Vagina (tissue), 2 donors: Measurements from ENCODE around the gene RPS19BP1. TPM values are rescaled to one million over a fixed set of nuclear protein-coding genes. Genes with fewer than 3 reads are reported as not detected.

Source experiments
- DNase-seq, 2 donors: peaks; one replicate each; pipeline ENCODE4 v3.0.0-alpha.2; 2017; ENCODE audit errors: extremely low spot score in 2 of 2
- H3K27ac ChIP-seq: fragments of 200-600 bp; sonication (generic); one replicate; pipeline ENCODE4 v1.5.1; 2019
- H3K27me3 ChIP-seq: fragments of 200-600 bp; sonication (generic); one replicate; pipeline ENCODE4 v1.5.1; 2019
- H3K36me3 ChIP-seq, 2 donors: fragments of 200-600 bp; sonication (generic); one replicate each; pipeline ENCODE4 v1.5.1; 2017 to 2019
- H3K4me1 ChIP-seq: fragments of 200-600 bp; sonication (generic); one replicate; pipeline ENCODE4 v1.5.1; 2019
- H3K4me3 ChIP-seq, 2 donors: fragments of 200-600 bp; sonication (generic); 1 replicate in 1 of 2; 2 replicates in 1 of 2; pipeline ENCODE4 v1.5.1; 2016 to 2019
- H3K9me3 ChIP-seq: fragments of 200-600 bp; sonication (generic); one replicate; pipeline ENCODE4 v1.5.1; 2019
- POLR2A ChIP-seq, 2 donors: fragments of 450-650 bp; IDR thresholded peaks; one replicate each; pipeline ENCODE4 v1.6.1; 2017; ENCODE audit warnings: antibody characterized with exemption in 2 of 2, mild to moderate bottlenecking in 2 of 2, moderate library complexity in 2 of 2
- intact Hi-C: fragments of 100-400 bp; cut with DNase I; formaldehyde crosslinking; loops from one replicate; pipeline ENCODE4 v1.15.1; 2023
- total RNA-seq: library from RNA; depleted of rRNA; stranded (reverse); fragments of >200 nt; gene quantifications from one replicate; pipeline ENCODE4 v1.2.3, GENCODE V29; 2016
- TF ChIP-seq, protein P1 (sequence below), 3 experiments: fragments of 450-650 bp in 2 of 3; fragments of 200-600 bp in 1 of 3; sonication (generic) in 1 of 3; IDR thresholded peaks; one replicate each; pipeline ENCODE4 v1.5.1; 2017 to 2019; ENCODE audit warnings: antibody characterized with exemption in 3 of 3, mild to moderate bottlenecking in 2 of 3, moderate library complexity in 2 of 3

RPS19BP1 gene
- total RNA-seq, 1 donor from 2014 or later, result 107 TPM

GRCh38 chr22:39479254-39479653, 53.3 kb downstream of the RPS19BP1 start:
- intact Hi-C loops, result no loop called here
- no peaks in the 10 kb centered on the region for H3K9me3 ChIP-seq

More at GRCh38 chr22:39479254-39479653, 53.3 kb downstream of the RPS19BP1 start:
- no peaks in the 10 kb centered on the region for H3K27me3 ChIP-seq
- DNase-seq, result no peak
- H3K27ac ChIP-seq, result no peak overlapping the region
- no peak overlapping the region for H3K4me3 ChIP-seq
- no peak for TF ChIP-seq POLR2A (IDR thresholded peaks at IDR 0.05)
- TF ChIP-seq, protein P1, sequence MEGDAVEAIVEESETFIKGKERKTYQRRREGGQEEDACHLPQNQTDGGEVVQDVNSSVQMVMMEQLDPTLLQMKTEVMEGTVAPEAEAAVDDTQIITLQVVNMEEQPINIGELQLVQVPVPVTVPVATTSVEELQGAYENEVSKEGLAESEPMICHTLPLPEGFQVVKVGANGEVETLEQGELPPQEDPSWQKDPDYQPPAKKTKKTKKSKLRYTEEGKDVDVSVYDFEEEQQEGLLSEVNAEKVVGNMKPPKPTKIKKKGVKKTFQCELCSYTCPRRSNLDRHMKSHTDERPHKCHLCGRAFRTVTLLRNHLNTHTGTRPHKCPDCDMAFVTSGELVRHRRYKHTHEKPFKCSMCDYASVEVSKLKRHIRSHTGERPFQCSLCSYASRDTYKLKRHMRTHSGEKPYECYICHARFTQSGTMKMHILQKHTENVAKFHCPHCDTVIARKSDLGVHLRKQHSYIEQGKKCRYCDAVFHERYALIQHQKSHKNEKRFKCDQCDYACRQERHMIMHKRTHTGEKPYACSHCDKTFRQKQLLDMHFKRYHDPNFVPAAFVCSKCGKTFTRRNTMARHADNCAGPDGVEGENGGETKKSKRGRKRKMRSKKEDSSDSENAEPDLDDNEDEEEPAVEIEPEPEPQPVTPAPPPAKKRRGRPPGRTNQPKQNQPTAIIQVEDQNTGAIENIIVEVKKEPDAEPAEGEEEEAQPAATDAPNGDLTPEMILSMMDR (IDR thresholded peaks at IDR 0.05), result no peak
- no peaks in the 10 kb centered on the region for H3K36me3 ChIP-seq
- H3K4me1 ChIP-seq, result no peaks in the 10 kb centered on the region

Other genes starting within 250 kb of the RPS19BP1 start
- gene RPL3, start 213.1 kb downstream of the RPS19BP1 start, total RNA-seq, result 2,613 TPM
- gene SYNGR1, start 182.8 kb downstream of the RPS19BP1 start, total RNA-seq, result 42.2 TPM
- gene TAB1, start 133.0 kb downstream of the RPS19BP1 start, total RNA-seq, result 25.5 TPM
- 0.98 TPM for gene MGAT3, start 75.7 kb downstream of the RPS19BP1 start, total RNA-seq
- gene MIEF1, start 30.5 kb downstream of the RPS19BP1 start, total RNA-seq, result 18.9 TPM
- 246 TPM for gene ATF4, start 12.2 kb downstream of the RPS19BP1 start, total RNA-seq
- gene CACNA1I, start 38.0 kb upstream of the RPS19BP1 start, total RNA-seq, result 1.2 TPM